ENCODE data around the gene DLX1. TPM values are rescaled to one million over a fixed set of nuclear protein-coding genes. Genes with fewer than 3 reads are reported as not detected.

DLX1 gene
- total and polyA plus RNA-seq, 2 experiments from 2014 or later, result not detected

DNA sequence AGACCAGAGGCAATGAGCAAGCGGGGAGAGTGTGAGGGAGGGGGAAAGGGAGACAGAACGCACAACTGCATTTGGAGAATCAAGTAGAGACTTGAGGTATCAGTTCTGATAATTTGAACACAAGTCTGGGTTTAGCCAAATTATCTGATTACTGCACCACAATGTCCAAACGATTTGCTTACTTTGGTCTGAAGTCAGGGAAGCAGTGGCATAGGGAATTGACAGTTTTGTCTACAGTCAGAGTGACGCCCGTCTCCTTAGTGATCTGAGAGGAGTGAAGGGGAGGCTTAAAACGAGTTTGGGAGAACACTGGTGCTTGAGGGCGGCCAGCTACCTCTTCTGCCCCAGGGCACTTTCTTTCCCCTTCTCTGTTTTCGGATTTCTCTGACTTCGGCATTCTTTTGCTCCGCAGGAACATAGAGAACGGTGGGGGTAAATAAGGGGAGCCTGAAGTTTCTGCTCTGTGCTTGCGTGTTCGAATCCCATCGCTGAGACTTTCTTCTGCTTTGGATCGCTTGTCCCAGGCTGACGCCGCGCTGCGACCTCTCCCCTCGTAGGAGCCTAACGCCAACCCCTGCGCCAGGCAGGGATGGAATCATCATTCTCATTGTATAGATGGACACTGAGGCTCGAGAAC, 20.3 kb downstream of the DLX1 start:
- H3K4me1 ChIP-seq (ENCODE audit: insufficient read depth), result peaks cover 37% of the 10 kb centered on the region
- no peak for ATAC-seq
- H3K4me2 ChIP-seq, result peak overlapping the region; percentile 80

GRCh38 chr2:172106108-172106961, 21.0 kb downstream of the DLX1 start:
- H4K20me1 ChIP-seq (replicated peaks; ENCODE audit: insufficient read depth), result peaks cover 16% of the 10 kb centered on the region; the same call in 1 of the 2 replicates
- peak overlapping the region; percentile 52 for H3K4me3 ChIP-seq
- Mint-ChIP-seq H3K36me3 (ENCODE audit: low read depth) (peaks cover 3% of the 10 kb centered on the region; the same call in 1 of the 3 replicates), H3K27me3 (ENCODE audit: insufficient read depth, low read depth, poor library complexity) (peaks cover 92% of the 10 kb centered on the region), H3K9me3 (peaks cover 3% of the 10 kb centered on the region; the same call in 1 of the 3 replicates), H3K4me3 (peak overlapping the region; percentile 65), H3K27ac (no peak overlapping the region), H3K4me1 (peaks cover 44% of the 10 kb centered on the region)
- H3F3A ChIP-seq (replicated peaks; ENCODE audit: low read depth), result peaks cover 43% of the 10 kb centered on the region; the same call in 1 of the 2 replicates
- peaks cover 31% of the 10 kb centered on the region for H3K4me1 ChIP-seq (ENCODE audit: insufficient read depth)
- ATAC-seq (peak; percentile 13), DNase-seq (ENCODE audit: low spot score) (peak; percentile 79)
- no peak overlapping the region for H3K27ac ChIP-seq (ENCODE audit: low read depth)
- peak overlapping the region; percentile 92 for H2AFZ ChIP-seq
- peak overlapping the region; percentile 80 for H3K4me2 ChIP-seq
- peaks cover 98% of the 10 kb centered on the region for H3K27me3 ChIP-seq (ENCODE audit: insufficient read depth)
- no peaks in the 10 kb centered on the region for H3K79me2 ChIP-seq (replicated peaks; ENCODE audit: insufficient read depth)
- H3K9me2 ChIP-seq (ENCODE audit: insufficient read depth), result no peaks in the 10 kb centered on the region
- no peaks in the 10 kb centered on the region for H3K36me3 ChIP-seq (ENCODE audit: insufficient read depth)
- TF ChIP-seq REST (IDR thresholded peaks at IDR 0.05; ENCODE audit: unreplicated experiment) (no peak), ETS1 (IDR thresholded peaks at IDR 0.05) (no peak), STAT1 (IDR thresholded peaks at IDR 0.05; ENCODE audit: unreplicated experiment) (no peak), POLR2AphosphoS5 (IDR thresholded peaks at IDR 0.05; ENCODE audit: low read depth) (no peak), CREB1 (CRISPR knock-in tag; IDR thresholded peaks at IDR 0.05; ENCODE audit: low read depth) (no peak), EZH2 (IDR thresholded peaks at IDR 0.05; ENCODE audit: low read depth, unreplicated experiment) (peak; percentile 73), EZH2phosphoT487 (IDR thresholded peaks at IDR 0.05; ENCODE audit: unreplicated experiment) (peak; percentile 51), ZNF114 (CRISPR knock-in tag; IDR thresholded peaks at IDR 0.05) (no peak)

More for the DNA sequence above, 20.3 kb downstream of the DLX1 start:
- Histone ChIP-seq H2AFZ (peak overlapping the region; percentile 59; the same call in 1 of the 2 replicates), H3K36me3 (ENCODE audit: insufficient read depth) (no peaks in the 10 kb centered on the region), H3K79me2 (replicated peaks; ENCODE audit: insufficient read depth) (no peaks in the 10 kb centered on the region), H3K27me3 (ENCODE audit: insufficient read depth) (peaks cover 98% of the 10 kb centered on the region), H4K20me1 (replicated peaks; ENCODE audit: insufficient read depth) (peaks cover 16% of the 10 kb centered on the region; the same call in 1 of the 2 replicates), H3F3A (replicated peaks; ENCODE audit: low read depth) (peaks cover 43% of the 10 kb centered on the region; the same call in 1 of the 2 replicates), H3K4me3 (peak overlapping the region; percentile 52), H3K9me2 (ENCODE audit: insufficient read depth) (no peaks in the 10 kb centered on the region), H3K27ac (ENCODE audit: low read depth) (no peak overlapping the region)
- Mint-ChIP-seq H3K27me3 (ENCODE audit: insufficient read depth, low read depth, poor library complexity) (peaks cover 96% of the 10 kb centered on the region), H3K27ac (no peak overlapping the region), H3K36me3 (ENCODE audit: low read depth) (peaks cover 3% of the 10 kb centered on the region; the same call in 1 of the 3 replicates), H3K4me1 (peaks cover 47% of the 10 kb centered on the region), H3K9me3 (peaks cover 3% of the 10 kb centered on the region; the same call in 1 of the 3 replicates), H3K4me3 (peak overlapping the region; percentile 65)
- TF ChIP-seq REST (IDR thresholded peaks at IDR 0.05; ENCODE audit: unreplicated experiment), result no peak
- TF ChIP-seq ZNF114 (CRISPR knock-in tag; IDR thresholded peaks at IDR 0.05), result no peak
- peak; percentile 66 for TF ChIP-seq EZH2 (IDR thresholded peaks at IDR 0.05; ENCODE audit: low read depth, unreplicated experiment)
- DNase-seq (ENCODE audit: low spot score), result peak; percentile 42

All from GM23338 (cell line).